Endodermal cell (in vitro differentiated cells): Measurements from ENCODE around the gene SMIM12. TPM values are rescaled to one million over a fixed set of nuclear protein-coding genes. Genes with fewer than 3 reads are reported as not detected.

ENCODE experiments used
- DNase-seq: peaks from one replicate; pipeline ENCODE4 v3.0.0-alpha.2; 2017
- H3K27ac ChIP-seq: 2 replicates; pipeline ENCODE4 v1.5.1; 2013; ENCODE audit warnings: mild to moderate bottlenecking, low read depth, low read length, moderate library complexity
- H3K27me3 ChIP-seq: 2 replicates; pipeline ENCODE4 v1.6.1; 2013; ENCODE audit warnings: mild to moderate bottlenecking, low read length, moderate library complexity; ENCODE audit not compliant: insufficient read depth, control insufficient read depth, poor library complexity, severe bottlenecking
- H3K36me3 ChIP-seq: 2 replicates; pipeline ENCODE4 v1.7.0; 2013; ENCODE audit warnings: mild to moderate bottlenecking, low read length, moderate library complexity; ENCODE audit not compliant: control insufficient read depth, insufficient read depth
- H3K4me1 ChIP-seq: one replicate; pipeline ENCODE4 v1.7.0; 2013; ENCODE audit warnings: low read length; ENCODE audit not compliant: control insufficient read depth, insufficient read depth
- H3K4me3 ChIP-seq: 2 replicates; pipeline ENCODE4 v1.5.1; 2013; ENCODE audit warnings: mild to moderate bottlenecking, low read length, moderate library complexity
- H3K9ac ChIP-seq: 2 replicates; pipeline ENCODE4 v1.6.1; 2013; ENCODE audit warnings: mild to moderate bottlenecking, low read length, moderate library complexity; ENCODE audit not compliant: poor library complexity, severe bottlenecking; ENCODE audit errors: extremely low read depth
- H3K9me3 ChIP-seq: 2 replicates; pipeline ENCODE4 v1.6.1; 2013; ENCODE audit warnings: mild to moderate bottlenecking, low read length, moderate library complexity; ENCODE audit not compliant: control insufficient read depth
- H3K27ac Mint-ChIP-seq: 2 replicates; pipeline ENCODE4 v1.8.0; 2020; ENCODE audit warnings: mixed read lengths
- H3K27me3 Mint-ChIP-seq: 2 replicates; pipeline ENCODE4 v1.8.0; 2021; ENCODE audit warnings: mild to moderate bottlenecking, mixed read lengths; ENCODE audit not compliant: insufficient read depth
- H3K36me3 Mint-ChIP-seq: 2 replicates; pipeline ENCODE4 v1.8.0; 2020; ENCODE audit warnings: low read depth, mixed read lengths
- H3K4me1 Mint-ChIP-seq: 2 replicates; pipeline ENCODE4 v1.8.0; 2020; ENCODE audit warnings: mixed read lengths
- H3K4me3 Mint-ChIP-seq: 2 replicates; pipeline ENCODE4 v1.8.0; 2020; ENCODE audit warnings: mild to moderate bottlenecking, moderate library complexity, mixed read lengths
- H3K9me3 Mint-ChIP-seq: 2 replicates; pipeline ENCODE4 v1.8.0; 2020; ENCODE audit warnings: mild to moderate bottlenecking, mixed read lengths
- CTCF ChIP-seq: fragments of 200-600 bp; sonication (generic); conservative IDR thresholded peaks from 2 replicates; pipeline ENCODE4 v1.5.0; 2021; ENCODE audit warnings: antibody characterized with exemption, mild to moderate bottlenecking
- WGBS, 2 experiments: methylation state at CpG; one replicate each; pipeline versions ENCODE4 v1.1.5 to v1.1.7; 2013; ENCODE audit warnings: missing lambda C conversion rate in 2 of 2, mixed read lengths in 1 of 2; ENCODE audit not compliant: insufficient coverage in 1 of 2, insufficient read length in 1 of 2; 5-methylcytosine and 5-hydroxymethylcytosine counted together
- total RNA-seq, 2 donors: library from RNA; stranded (reverse); fragmentation: NEBNext Ultra II Directional in 1 of 2; extraction: Animal tissue kit (Norgen Biotek cat#: 25700) in 1 of 2; gene quantifications; 2 replicates in 1 of 2; 3 replicates in 1 of 2; pipeline ENCODE4 v1.2.1, GENCODE V29; 2021

Gene SMIM12
- total RNA-seq, 2 donors from 2014 or later = 43.0 to 47.6 TPM

GRCh38 chr1:34845131-34845901 is 14.2 kb downstream of the SMIM12 start:
- Mint-ChIP-seq H3K27me3 (no peaks in the 10 kb centered on the region), H3K4me1 (peaks cover 72% of the 10 kb centered on the region), H3K4me3 (peak overlapping the region; percentile 18), H3K36me3 (peaks cover 11% of the 10 kb centered on the region), H3K9me3 (no peaks in the 10 kb centered on the region), H3K27ac (peak overlapping the region; percentile 97)
- Histone ChIP-seq H3K4me3 (no peak overlapping the region), H3K9ac (peak overlapping the region; percentile 77), H3K27ac (peak overlapping the region; percentile 98), H3K27me3 (no peaks in the 10 kb centered on the region), H3K4me1 (peaks cover 55% of the 10 kb centered on the region), H3K36me3 (peaks cover 6% of the 10 kb centered on the region), H3K9me3 (no peaks in the 10 kb centered on the region)
- WGBS, 2 experiments = 86 to 91% methylated on average over 11 to 16 of the region's 16 CpGs
- TF ChIP-seq CTCF = peak; percentile 32
- peak; percentile 62 for DNase-seq

- Histone ChIP-seq H3K9ac (peak overlapping the region; percentile 77), H3K27ac (peak overlapping the region; percentile 98), H3K4me3 (peak overlapping the region; percentile 61), H3K9me3 (no peaks in the 10 kb centered on the region), H3K36me3 (peaks cover 2% of the 10 kb centered on the region), H3K27me3 (no peaks in the 10 kb centered on the region), H3K4me1 (peaks cover 58% of the 10 kb centered on the region)
- Mint-ChIP-seq H3K4me3 (peak overlapping the region; percentile 18), H3K36me3 (peaks cover 6% of the 10 kb centered on the region), H3K4me1 (peaks cover 79% of the 10 kb centered on the region), H3K27me3 (no peaks in the 10 kb centered on the region), H3K9me3 (no peaks in the 10 kb centered on the region), H3K27ac (peak overlapping the region; percentile 97)
- WGBS, 2 experiments = 16% methylated on average over 4 of the region's 4 CpGs; no CpG with 5 or more reads in 1 of the 2 experiments
- no peak for TF ChIP-seq CTCF
- peak; percentile 81 for DNase-seq
These were observed 15.3 kb downstream of the SMIM12 start for GRCh38 chr1:34844252-34844634.

- DNase-seq = peak; percentile 77
- Histone ChIP-seq H3K9ac (peak overlapping the region; percentile 77), H3K4me3 (peak overlapping the region; percentile 61), H3K9me3 (no peaks in the 10 kb centered on the region), H3K36me3 (no peaks in the 10 kb centered on the region), H3K4me1 (peaks cover 58% of the 10 kb centered on the region), H3K27me3 (no peaks in the 10 kb centered on the region), H3K27ac (peak overlapping the region; percentile 98)
- TF ChIP-seq CTCF = no peak
- Mint-ChIP-seq H3K36me3 (peaks cover 2% of the 10 kb centered on the region), H3K9me3 (no peaks in the 10 kb centered on the region), H3K27ac (peak overlapping the region; percentile 97), H3K27me3 (no peaks in the 10 kb centered on the region), H3K4me3 (peak overlapping the region; percentile 18), H3K4me1 (peaks cover 77% of the 10 kb centered on the region)
- 47 to 60% methylated on average over 13 of the region's 14 CpGs for WGBS, 2 experiments
These were observed 15.9 kb downstream of the SMIM12 start for GRCh38 chr1:34843392-34844251.
